Transverse colon (tissue), 4 donors: Measurements from ENCODE around the gene COL23A1. TPM values are rescaled to one million over a fixed set of nuclear protein-coding genes. Genes with fewer than 3 reads are reported as not detected.

Experiments
- DNase-seq: peaks from one replicate; pipeline ENCODE4 v3.0.0-alpha.2; 2019
- H3K27ac ChIP-seq, 4 donors: fragments of 200-600 bp; sonication (generic); 2 replicates each; pipeline ENCODE4 v1.5.1; 2016 to 2018; ENCODE audit warnings: inconsistent platforms in 4 of 4
- H3K27me3 ChIP-seq: fragments of 200-600 bp; sonication (generic); 2 replicates; pipeline ENCODE4 v1.5.1; 2017; ENCODE audit warnings: inconsistent platforms
- H3K36me3 ChIP-seq, 4 donors: fragments of 200-600 bp; sonication (generic); 2 replicates each; pipeline ENCODE4 v1.5.1; 2017 to 2019; ENCODE audit warnings: inconsistent platforms in 4 of 4
- H3K4me1 ChIP-seq, 4 donors: fragments of 200-600 bp; sonication (generic); 2 replicates each; pipeline ENCODE4 v1.5.1; 2017 to 2020; ENCODE audit warnings: inconsistent platforms in 4 of 4
- H3K4me3 ChIP-seq, 4 donors: fragments of 200-600 bp; sonication (generic); 1 replicate in 1 of 4; 2 replicates in 3 of 4; pipeline versions ENCODE4 v1.5.1 to v1.6.1; 2017 to 2019; ENCODE audit warnings: inconsistent platforms in 4 of 4
- H3K9me3 ChIP-seq, 2 donors: fragments of 200-600 bp; sonication (generic); 2 replicates each; pipeline ENCODE4 v1.5.1; 2017 to 2019; ENCODE audit warnings: inconsistent platforms in 2 of 2
- CTCF ChIP-seq, 5 experiments: fragments of 200-600 bp in 3 of 5; fragments of 450-650 bp in 2 of 5; sonication (generic) in 3 of 5; IDR thresholded peaks; 1 replicate in 2 of 5; 2 replicates in 3 of 5; pipeline ENCODE4 v1.5.1; 2016 to 2017; ENCODE audit warnings: antibody characterized with exemption in 5 of 5, inconsistent platforms in 3 of 5, mild to moderate bottlenecking in 2 of 5, moderate library complexity in 1 of 5
- EP300 ChIP-seq: sonication (generic); formaldehyde crosslinking; IDR thresholded peaks from one replicate; pipeline ENCODE4 v1.6.1; 2017; ENCODE audit warnings: antibody characterized with exemption, low read depth
- POLR2A ChIP-seq: fragments of 450-650 bp; IDR thresholded peaks from one replicate; pipeline ENCODE4 v1.6.1; 2016; ENCODE audit warnings: antibody characterized with exemption, mild to moderate bottlenecking, moderate library complexity
- POLR2AphosphoS5 ChIP-seq, 3 donors: sonication (generic); formaldehyde crosslinking; IDR thresholded peaks; one replicate each; pipeline ENCODE4 v1.6.1; 2016; ENCODE audit warnings: antibody characterized with exemption in 3 of 3
- WGBS, 2 donors: methylation state at CpG; one replicate each; pipeline ENCODE4 v1.1.5; 2018; ENCODE audit warnings: low coverage in 1 of 2; 5-methylcytosine and 5-hydroxymethylcytosine counted together
- in situ Hi-C, 4 donors: fragments of 200-750 bp; cut with MboI; loops; one replicate each; pipeline versions ENCODE4 v1.15.0 to v1.15.1; 2017; ENCODE audit warnings: low sequenced_read_pairs in 3 of 4, low pct_ligation_motif_present in 1 of 4, low pct_unique_long_range_greater_than_20kb in 1 of 4
- intact Hi-C: fragments of 100-400 bp; cut with DNase I; formaldehyde crosslinking; loops from one replicate; pipeline ENCODE4 v1.15.1; 2023; ENCODE audit warnings: low total_unique reads
- total RNA-seq, 4 donors: library from RNA; depleted of rRNA; stranded (reverse); fragments of >200 nt; gene quantifications; one replicate each; pipeline ENCODE4 v1.1.0, GENCODE V29; 2016

The COL23A1 gene
- total RNA-seq, 4 donors from 2014 or later = 0.14 to 2.2 (median 1.4) TPM; not detected in 1

GRCh38 chr5:178440181-178440580 is 150.0 kb downstream of the COL23A1 start:
- intact Hi-C loops = no loop called here
- WGBS, 2 donors = 91 to 100% methylated on average over 1 to 7 of the region's 7 CpGs
- in situ Hi-C loops = no loop called here

GRCh38 chr5:178439493-178440180 is 150.6 kb downstream of the COL23A1 start:
- Histone ChIP-seq H3K36me3 (no peaks in the 10 kb centered on the region), H3K27me3 (no peaks in the 10 kb centered on the region), H3K4me1 (no peaks in the 10 kb centered on the region), H3K9me3 (no peaks in the 10 kb centered on the region), H3K4me3 (no peak overlapping the region), H3K27ac (no peak overlapping the region)
- WGBS, 2 donors = 38 to 73% methylated on average over 6 to 16 of the region's 16 CpGs
- in situ Hi-C loops (no loop called here), intact Hi-C loops (no loop called here)
- TF ChIP-seq EP300 (no peak), CTCF (IDR thresholded peaks at IDR 0.05) (no peak), POLR2AphosphoS5 (IDR thresholded peaks at IDR 0.05) (no peak), POLR2A (no peak)
- no peak for DNase-seq

More at GRCh38 chr5:178440181-178440580, 150.0 kb downstream of the COL23A1 start:
- no peaks in the 10 kb centered on the region for H3K27me3 ChIP-seq
- H3K9me3 ChIP-seq = no peaks in the 10 kb centered on the region
- no peak overlapping the region for H3K4me3 ChIP-seq
- DNase-seq = no peak
- H3K27ac ChIP-seq = no peak overlapping the region
- no peak for TF ChIP-seq CTCF (IDR thresholded peaks at IDR 0.05)
- no peak for TF ChIP-seq EP300
- TF ChIP-seq POLR2AphosphoS5 (IDR thresholded peaks at IDR 0.05) = no peak
- TF ChIP-seq POLR2A = no peak
- no peaks in the 10 kb centered on the region for H3K36me3 ChIP-seq
- H3K4me1 ChIP-seq = no peaks in the 10 kb centered on the region

- in situ Hi-C loops = no loop called here
- DNase-seq = no peak
- 89% methylated on average over 6 of the region's 6 CpGs; no CpG with 5 or more reads in 1 of the 2 donors for WGBS, 2 donors
These were observed 151.4 kb downstream of the COL23A1 start for GRCh38 chr5:178438796-178439195.

More at GRCh38 chr5:178438796-178439195, 151.4 kb downstream of the COL23A1 start:
- TF ChIP-seq EP300 = no peak
- no peak for TF ChIP-seq POLR2A
- no peak for TF ChIP-seq POLR2AphosphoS5 (IDR thresholded peaks at IDR 0.05)
- no peak for TF ChIP-seq CTCF (IDR thresholded peaks at IDR 0.05)
- no peak overlapping the region for H3K4me3 ChIP-seq
- no peaks in the 10 kb centered on the region for H3K4me1 ChIP-seq
- no peak overlapping the region for H3K27ac ChIP-seq
- no peaks in the 10 kb centered on the region for H3K9me3 ChIP-seq
- intact Hi-C loops = no loop called here
- H3K36me3 ChIP-seq = no peaks in the 10 kb centered on the region
- no peaks in the 10 kb centered on the region for H3K27me3 ChIP-seq
